Adrenal gland (tissue), 5 donors: Measurements from ENCODE around the gene IL1F10.

Source experiments
- CTCF ChIP-seq, 6 experiments: fragments of 450-650 bp in 4 of 6; fragments of 200-600 bp in 2 of 6; sonication (generic) in 1 of 6; IDR thresholded peaks; 1 replicate in 5 of 6; 2 replicates in 1 of 6; pipeline versions ENCODE4 v1.5.1 to v1.8.0; 2016 to 2021; ENCODE audit warnings: antibody characterized with exemption in 6 of 6, mild to moderate bottlenecking in 2 of 6, moderate library complexity in 1 of 6
- POLR2A ChIP-seq, 2 donors: fragments of 450-650 bp; IDR thresholded peaks; one replicate each; pipeline ENCODE4 v1.6.1; 2017; ENCODE audit warnings: antibody characterized with exemption in 2 of 2, mild to moderate bottlenecking in 2 of 2, moderate library complexity in 1 of 2
- donor health status: DM: no; HTN: no; CAD: no.

DNA sequence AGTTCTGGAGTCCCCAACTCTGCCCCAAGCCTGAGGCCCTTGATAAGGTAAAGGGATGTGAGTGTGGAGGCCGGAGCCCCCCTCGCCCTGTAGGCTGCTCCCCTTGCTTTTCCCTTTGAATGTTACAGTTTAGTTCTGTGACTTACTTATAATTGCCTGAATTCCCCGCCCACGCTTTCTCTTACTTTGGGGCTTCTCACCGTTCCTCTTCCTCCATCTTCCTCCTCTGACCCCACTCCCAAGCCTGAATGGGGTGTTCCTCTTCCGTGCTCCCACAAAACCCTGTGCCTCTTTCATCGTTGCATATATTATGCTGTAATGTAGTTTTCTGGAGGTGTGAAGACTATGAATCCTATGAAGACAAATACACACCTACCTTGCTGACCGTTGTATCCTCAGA lies 44.7 kb downstream of the IL1F10 start:
- TF ChIP-seq POLR2A (IDR thresholded peaks at IDR 0.05) (no peak), CTCF (IDR thresholded peaks at IDR 0.05) (no peak)
